Psoas muscle (tissue), 8 donors: ENCODE data around the gene NODAL. TPM values are rescaled to one million over a fixed set of nuclear protein-coding genes. Genes with fewer than 3 reads are reported as not detected.

ENCODE experiments used
- ATAC-seq, 4 donors: fragments of 200-7000 bp; cut with Tn5 transposase; one replicate each; pipeline ENCODE4 v1.9.1; 2020; ENCODE audit warnings: moderate library complexity in 3 of 4, mild to moderate bottlenecking in 2 of 4
- DNase-seq, 2 donors: peaks; one replicate each; pipeline ENCODE4 v3.0.0-alpha.2; 2020
- H3K27ac ChIP-seq: fragments of 200-600 bp; one replicate; pipeline ENCODE4 v1.8.0; 2022
- H3K27me3 ChIP-seq, 3 donors: fragments of 200-600 bp in 1 of 3; one replicate each; pipeline versions ENCODE4 v1.6.1 to v1.8.0; 2013 to 2022; ENCODE audit warnings: low read length in 2 of 3, mild to moderate bottlenecking in 2 of 3, moderate library complexity in 1 of 3; ENCODE audit not compliant: insufficient read depth in 3 of 3
- H3K36me3 ChIP-seq, 2 donors: fragments of 200-600 bp in 1 of 2; one replicate each; pipeline versions ENCODE4 v1.6.1 to v1.8.0; 2013 to 2022; ENCODE audit warnings: low read depth in 1 of 2, mild to moderate bottlenecking in 1 of 2, moderate library complexity in 1 of 2; ENCODE audit not compliant: insufficient read depth in 1 of 2
- H3K4me1 ChIP-seq: fragments of 200-600 bp; one replicate; pipeline ENCODE4 v1.8.0; 2022
- H3K4me3 ChIP-seq: fragments of 200-600 bp; one replicate; pipeline ENCODE4 v1.8.0; 2022; ENCODE audit warnings: mild to moderate bottlenecking
- H3K9me3 ChIP-seq: fragments of 200-600 bp; one replicate; pipeline ENCODE4 v1.8.0; 2022
- CTCF ChIP-seq: fragments of 200-600 bp; IDR thresholded peaks from one replicate; pipeline ENCODE4 v1.8.0; 2022; ENCODE audit warnings: antibody characterized with exemption
- WGBS, 3 donors: extraction: QIAGEN DNeasy Blood & Tissue Kit; methylation state at CpG; one replicate each; pipeline versions ENCODE4 v1.1.6 to v1.1.7; 2013; 5-methylcytosine and 5-hydroxymethylcytosine counted together
- intact Hi-C, 2 donors: fragments of 100-400 bp; cut with DNase I; formaldehyde crosslinking; loops; one replicate each; pipeline versions ENCODE4 v1.11.0 to v1.14.2; 2022
- polyA plus RNA-seq, 3 donors: library from polyadenylated mRNA; stranded (reverse); fragments of 200-250 nt; gene quantifications; one replicate each; pipeline ENCODE4 v1.2.3, GENCODE V29; 2013
- total RNA-seq, 4 donors: library from RNA; stranded (reverse); fragmentation: NEBNext Ultra II Directional in 2 of 4; extraction: Animal tissue kit (Norgen Biotek cat#: 25700) in 2 of 4; gene quantifications; one replicate each; pipeline versions ENCODE4 v1.2.1 to v1.2.4, GENCODE V29; 2021 to 2023
- donor health status: healthy with polysubstance abuse.
- donor health status: DM: no; HTN: no; CAD: no; lungs with moderate emphysema.
- donor health status: Bipolar disorder and iron deficiency.
- donor health status: healthy.
- donor health status: DM: yes; HTN: yes; CAD: no.
- donor health status: DM: no; HTN: no; CAD: no.
- donor health status: DM: no; HTN: no; CAD: no.
- donor health status: DM: yes; HTN: yes; CAD: no.

Gene NODAL
- total and polyA plus RNA-seq, 7 donors, result 0.08 to 0.10 TPM; not detected in 5

DNA sequence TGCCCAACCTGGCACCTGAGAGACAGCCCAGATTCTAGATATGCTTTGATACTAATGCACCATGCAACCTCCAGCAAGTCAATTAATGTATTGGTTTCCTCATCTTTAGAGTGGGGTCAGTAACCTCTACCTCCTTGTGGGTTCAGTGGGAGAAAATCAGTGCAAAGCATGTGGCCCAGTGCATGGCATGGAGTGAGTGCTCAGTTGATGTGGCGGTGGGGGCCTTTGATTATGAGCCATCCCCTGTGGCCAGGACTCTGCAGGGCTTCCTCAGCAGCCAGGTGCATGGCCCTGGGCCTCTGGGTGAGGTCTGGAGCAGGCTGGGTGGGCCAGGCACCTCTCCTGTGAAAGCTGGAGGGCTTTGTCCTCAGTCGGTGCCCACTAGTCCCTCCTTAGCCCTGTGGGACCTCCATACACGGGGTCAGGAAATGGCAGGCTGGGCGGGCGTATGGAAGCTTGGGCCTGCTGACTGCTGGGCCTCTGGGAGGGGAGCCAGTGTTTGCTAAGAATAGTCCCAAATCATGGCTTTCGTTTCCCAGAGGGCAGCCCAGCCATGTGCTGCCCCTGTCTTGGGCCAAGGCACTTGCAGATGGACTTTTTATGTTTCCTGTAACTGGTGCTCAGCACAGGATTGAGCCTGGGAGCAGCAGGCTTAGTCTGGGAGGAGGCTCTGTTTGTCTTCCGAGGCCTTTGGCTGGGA is 40.5 kb upstream of the NODAL start:
- 12 to 16% (median 12%) methylated on average over 7 of the region's 7 CpGs for WGBS, 3 donors
- DNase-seq (peak; percentile 52 to 80), ATAC-seq (peak; percentile 42 to 80 (median 76))
- Histone ChIP-seq H3K9me3 (no peaks in the 10 kb centered on the region), H3K4me1 (peaks cover 45% of the 10 kb centered on the region), H3K27me3 (no peaks in the 10 kb centered on the region), H3K36me3 (no peaks in the 10 kb centered on the region), H3K4me3 (no peak overlapping the region), H3K27ac (peak overlapping the region; percentile 74)
- no peak for TF ChIP-seq CTCF
- intact Hi-C loops, result no loop called here

- no peaks in the 10 kb centered on the region for H3K36me3 ChIP-seq
- peak overlapping the region; percentile 74 for H3K27ac ChIP-seq
- TF ChIP-seq CTCF, result no peak
- no peaks in the 10 kb centered on the region for H3K27me3 ChIP-seq
- DNase-seq (no peak), ATAC-seq (no peak)
- H3K4me3 ChIP-seq, result no peak overlapping the region
- 78 to 80% (median 79%) methylated on average over 9 of the region's 9 CpGs for WGBS, 3 donors
- no peaks in the 10 kb centered on the region for H3K9me3 ChIP-seq
- intact Hi-C loops, result no loop called here
- peaks cover 45% of the 10 kb centered on the region for H3K4me1 ChIP-seq
These were observed 39.6 kb upstream of the NODAL start for GRCh38 chr10:70481105-70481504.

DNA sequence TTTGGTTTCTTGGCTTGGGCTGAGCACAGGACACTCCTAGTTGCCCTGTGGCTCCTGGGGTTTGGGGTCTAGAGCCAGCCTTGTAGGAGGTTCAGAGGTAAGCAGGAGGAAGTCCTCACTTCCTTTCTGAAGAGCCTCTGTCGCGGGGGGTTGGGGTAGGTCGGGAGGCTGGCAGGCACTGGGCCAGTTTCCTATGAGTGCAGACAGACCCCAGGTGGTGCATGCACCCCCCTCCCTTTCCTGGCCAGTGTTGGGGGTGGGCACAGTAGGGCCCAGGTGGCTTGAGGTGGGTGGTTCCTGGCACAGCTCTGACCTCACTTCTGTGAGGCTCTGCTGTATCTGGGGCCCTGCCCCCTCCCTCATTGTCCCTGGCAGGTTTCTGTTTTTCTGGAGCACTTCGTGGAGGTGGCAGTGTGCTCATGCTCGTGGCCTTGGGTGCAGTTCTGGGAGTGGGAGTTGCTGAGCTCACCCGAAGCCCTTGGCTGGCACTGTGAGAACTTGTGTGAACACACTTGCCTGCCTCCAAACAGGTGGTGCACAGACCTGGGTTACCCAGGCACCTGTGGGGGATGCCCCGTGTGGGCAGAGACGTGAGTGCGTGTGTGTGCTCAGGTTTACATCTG is 38.9 kb upstream of the NODAL start:
- intact Hi-C loops, result no loop called here
- peak in 1 of 2 donors; percentile 53 for DNase-seq
- H3K36me3 ChIP-seq, result no peaks in the 10 kb centered on the region
- WGBS, 3 donors, result 24 to 39% (median 29%) methylated on average over 9 of the region's 9 CpGs
- peaks cover 47% of the 10 kb centered on the region for H3K4me1 ChIP-seq
- TF ChIP-seq CTCF, result no peak
- peak overlapping the region; percentile 72 for H3K4me3 ChIP-seq
- H3K27ac ChIP-seq, result peak overlapping the region; percentile 59
- H3K27me3 ChIP-seq, result no peaks in the 10 kb centered on the region
- ATAC-seq, result no peak
- H3K9me3 ChIP-seq, result no peaks in the 10 kb centered on the region

DNA sequence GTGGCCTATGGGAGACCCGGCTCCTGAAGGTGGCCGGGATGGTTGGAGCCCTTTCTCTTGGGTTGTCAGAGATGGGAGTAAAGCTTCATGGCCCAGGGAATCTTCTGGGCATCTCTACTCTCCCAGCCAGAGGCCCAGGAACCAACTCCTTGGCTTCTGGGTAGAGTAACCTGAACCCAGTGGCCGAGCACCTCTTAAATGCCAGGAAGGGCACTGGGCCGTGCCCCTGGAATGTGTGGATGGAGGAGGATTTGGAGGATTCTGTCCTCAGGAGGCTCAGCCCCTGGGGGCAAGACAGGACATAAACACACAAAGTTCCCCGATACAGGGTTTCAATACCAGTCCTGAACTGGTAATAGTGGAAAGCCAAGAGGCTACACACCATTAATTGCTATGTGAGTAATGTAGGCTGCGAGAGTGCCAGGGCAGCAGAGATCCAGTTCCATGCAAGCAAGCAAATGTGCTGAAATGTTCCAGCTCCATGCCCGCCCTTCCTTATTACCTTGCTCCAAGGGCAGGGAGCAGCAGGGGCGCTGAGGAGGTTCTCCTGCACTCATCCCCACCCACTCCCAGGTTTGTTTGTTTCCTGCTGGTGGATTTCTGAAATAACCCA is 38.3 kb upstream of the NODAL start:
- intact Hi-C loops, result loop anchor here in 1 of 2 donors (5.0 kb wide), 1 partner anchor 33 kb away; no protein-coding TSS in a partner anchor
- peak; percentile 31 to 72 for DNase-seq
- 16 to 24% (median 21%) methylated on average over 8 of the region's 8 CpGs for WGBS, 3 donors
- Histone ChIP-seq H3K27me3 (no peaks in the 10 kb centered on the region), H3K4me3 (peak overlapping the region; percentile 72), H3K4me1 (peaks cover 54% of the 10 kb centered on the region), H3K27ac (peak overlapping the region; percentile 59), H3K36me3 (no peaks in the 10 kb centered on the region), H3K9me3 (no peaks in the 10 kb centered on the region)
- ATAC-seq, result peak; percentile 43 to 80 (median 68)
- no peak for TF ChIP-seq CTCF
